GM12878 (cell line): ENCODE results near the gene IGHMBP2. TPM values are rescaled to one million over a fixed set of nuclear protein-coding genes. Genes with fewer than 3 reads are reported as not detected.

Experiments used
- DPF2 ChIP-seq: fragments of 450-650 bp; IDR thresholded peaks from 2 replicates; pipeline ENCODE4 v1.6.1; 2017; ENCODE audit warnings: mild to moderate bottlenecking
- FOS ChIP-seq: IDR thresholded peaks from 3 replicates; pipeline ENCODE4 v1.6.1; 2011; ENCODE audit warnings: borderline replicate concordance; ENCODE audit not compliant: insufficient read length; ENCODE audit errors: extremely low read depth
- IRF3 ChIP-seq: fragments of 450-650 bp; IDR thresholded peaks from 2 replicates; pipeline ENCODE4 v1.6.1; 2014; ENCODE audit warnings: mild to moderate bottlenecking
- REST ChIP-seq: IDR thresholded peaks from 2 replicates; pipeline ENCODE4 v1.6.1; 2012; ENCODE audit warnings: mild to moderate bottlenecking, low read depth, low read length
- RUNX3 ChIP-seq: IDR thresholded peaks from 2 replicates; pipeline ENCODE4 v1.6.1; 2012; ENCODE audit warnings: low read length, inconsistent platforms
- ZNF622 ChIP-seq: fragments of 450-650 bp; IDR thresholded peaks from 2 replicates; pipeline ENCODE4 v1.6.1; 2017; ENCODE audit warnings: mild to moderate bottlenecking, inconsistent platforms
- polyA plus RNA-seq, 11 experiments: library from polyadenylated mRNA; depleted of rRNA in 4 of 11; unstranded in 6 of 11; stranded (reverse) in 5 of 11; fragments of >200 nt; fragmentation: Nextera tagmentation in 4 of 11; fragmentation: Illumina TruSeq in 1 of 11; extraction: Ambion mirVana in 4 of 11; extraction: Trizol in 1 of 11; gene quantifications; 1 replicate in 1 of 11; 2 replicates in 10 of 11; pipeline versions ENCODE4 v1.2.1 to v1.2.3, GENCODE V29; 2011 to 2016; ENCODE audit warnings: inconsistent platforms in 2 of 11, missing spikeins in 2 of 11, low read depth in 1 of 11
- total RNA-seq, 4 experiments: library from RNA; depleted of rRNA in 3 of 4; stranded (reverse); fragments of >200 nt in 3 of 4; fragmentation: Illumina TruSeq in 1 of 4; extraction: Trizol in 1 of 4; gene quantifications; 2 replicates each; pipeline versions ENCODE4 v1.2.1 to v1.2.3, GENCODE V29; 2013 to 2021
- TF ChIP-seq, protein P1 (sequence below): fragments of 450-650 bp; IDR thresholded peaks from 2 replicates; pipeline ENCODE4 v1.6.1; 2016; ENCODE audit warnings: mild to moderate bottlenecking, moderate library complexity, borderline replicate concordance

The IGHMBP2 gene
- total and polyA plus RNA-seq, 10 of the 15 experiments (the other 5 are each of a cell fraction or from before 2014, with no cell fraction given): 1.4 to 20.1 (median 11.2) TPM

- no peak for TF ChIP-seq ZNF622
- TF ChIP-seq, protein P1, sequence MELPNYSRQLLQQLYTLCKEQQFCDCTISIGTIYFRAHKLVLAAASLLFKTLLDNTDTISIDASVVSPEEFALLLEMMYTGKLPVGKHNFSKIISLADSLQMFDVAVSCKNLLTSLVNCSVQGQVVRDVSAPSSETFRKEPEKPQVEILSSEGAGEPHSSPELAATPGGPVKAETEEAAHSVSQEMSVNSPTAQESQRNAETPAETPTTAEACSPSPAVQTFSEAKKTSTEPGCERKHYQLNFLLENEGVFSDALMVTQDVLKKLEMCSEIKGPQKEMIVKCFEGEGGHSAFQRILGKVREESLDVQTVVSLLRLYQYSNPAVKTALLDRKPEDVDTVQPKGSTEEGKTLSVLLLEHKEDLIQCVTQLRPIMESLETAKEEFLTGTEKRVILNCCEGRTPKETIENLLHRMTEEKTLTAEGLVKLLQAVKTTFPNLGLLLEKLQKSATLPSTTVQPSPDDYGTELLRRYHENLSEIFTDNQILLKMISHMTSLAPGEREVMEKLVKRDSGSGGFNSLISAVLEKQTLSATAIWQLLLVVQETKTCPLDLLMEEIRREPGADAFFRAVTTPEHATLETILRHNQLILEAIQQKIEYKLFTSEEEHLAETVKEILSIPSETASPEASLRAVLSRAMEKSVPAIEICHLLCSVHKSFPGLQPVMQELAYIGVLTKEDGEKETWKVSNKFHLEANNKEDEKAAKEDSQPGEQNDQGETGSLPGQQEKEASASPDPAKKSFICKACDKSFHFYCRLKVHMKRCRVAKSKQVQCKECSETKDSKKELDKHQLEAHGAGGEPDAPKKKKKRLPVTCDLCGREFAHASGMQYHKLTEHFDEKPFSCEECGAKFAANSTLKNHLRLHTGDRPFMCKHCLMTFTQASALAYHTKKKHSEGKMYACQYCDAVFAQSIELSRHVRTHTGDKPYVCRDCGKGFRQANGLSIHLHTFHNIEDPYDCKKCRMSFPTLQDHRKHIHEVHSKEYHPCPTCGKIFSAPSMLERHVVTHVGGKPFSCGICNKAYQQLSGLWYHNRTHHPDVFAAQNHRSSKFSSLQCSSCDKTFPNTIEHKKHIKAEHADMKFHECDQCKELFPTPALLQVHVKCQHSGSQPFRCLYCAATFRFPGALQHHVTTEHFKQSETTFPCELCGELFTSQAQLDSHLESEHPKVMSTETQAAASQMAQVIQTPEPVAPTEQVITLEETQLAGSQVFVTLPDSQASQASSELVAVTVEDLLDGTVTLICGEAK: no peak
- TF ChIP-seq DPF2: no peak
- TF ChIP-seq IRF3: no peak
- no peak for TF ChIP-seq REST
- no peak for TF ChIP-seq RUNX3
- TF ChIP-seq FOS: no peak
- TF ChIP-seq, all 136 proteins: peak for 0
These were observed 38.5 kb downstream of the IGHMBP2 start (continued) for GRCh38 chr11:68942095-68942620.
